Mucosa of stomach (tissue), 1 donor: ENCODE results near the gene NHLRC2.
"Not testable (repeated sequence)": the region's sequence is repeated elsewhere in the genome, so short reads cannot be mapped to it uniquely, and the experiment has no call there.

Experiments used
- H3K27me3 ChIP-seq: one replicate; pipeline ENCODE4 v1.7.0; 2013; ENCODE audit warnings: mild to moderate bottlenecking, low read length; ENCODE audit not compliant: control insufficient read depth, insufficient read depth
- H3K36me3 ChIP-seq: one replicate; pipeline ENCODE4 v1.7.0; 2013; ENCODE audit warnings: low read length; ENCODE audit not compliant: control insufficient read depth, insufficient read depth
- H3K4me1 ChIP-seq: one replicate; pipeline ENCODE4 v1.7.0; 2013; ENCODE audit warnings: mild to moderate bottlenecking, low read length; ENCODE audit not compliant: control insufficient read depth, insufficient read depth
- H3K4me3 ChIP-seq: one replicate; pipeline ENCODE4 v1.7.0; 2013; ENCODE audit warnings: low read length
- H3K9ac ChIP-seq: one replicate; pipeline ENCODE4 v1.7.0; 2013; ENCODE audit warnings: mild to moderate bottlenecking, low read length, moderate library complexity
- H3K9me3 ChIP-seq: one replicate; pipeline ENCODE4 v1.7.0; 2013; ENCODE audit warnings: mild to moderate bottlenecking, low read length, moderate library complexity; ENCODE audit not compliant: control insufficient read depth
- donor health status: Pancreatic carcinoma.

Gene NHLRC2

GRCh38 chr10:113930482-113931057 is 76.1 kb downstream of the NHLRC2 start:
- Histone ChIP-seq H3K4me1 (peaks cover 14% of the 10 kb centered on the region), H3K9me3 (no peaks in the 10 kb centered on the region), H3K9ac (no peak overlapping the region), H3K27me3 (no peaks in the 10 kb centered on the region), H3K4me3 (no peak overlapping the region), H3K36me3 (no peaks in the 10 kb centered on the region)

GRCh38 chr10:113932854-113933253 is 78.4 kb downstream of the NHLRC2 start:
- H3K27me3 ChIP-seq: no peaks in the 10 kb centered on the region
- no peaks in the 10 kb centered on the region for H3K9me3 ChIP-seq
- no peak overlapping the region for H3K4me3 ChIP-seq
- no peak overlapping the region for H3K9ac ChIP-seq
- H3K36me3 ChIP-seq: no peaks in the 10 kb centered on the region
- peaks cover 4% of the 10 kb centered on the region for H3K4me1 ChIP-seq

GRCh38 chr10:113933894-113934532 is 79.6 kb downstream of the NHLRC2 start:
- no peak overlapping the region for H3K9ac ChIP-seq
- no peaks in the 10 kb centered on the region for H3K9me3 ChIP-seq
- H3K36me3 ChIP-seq: no peaks in the 10 kb centered on the region
- H3K4me1 ChIP-seq: peaks cover 4% of the 10 kb centered on the region
- no peak overlapping the region for H3K4me3 ChIP-seq
- H3K27me3 ChIP-seq: no peaks in the 10 kb centered on the region

GRCh38 chr10:113937258-113937657 is 82.8 kb downstream of the NHLRC2 start:
- Histone ChIP-seq H3K36me3 (no peaks in the 10 kb centered on the region), H3K9me3 (no peaks in the 10 kb centered on the region), H3K27me3 (no peaks in the 10 kb centered on the region), H3K4me1 (no peaks in the 10 kb centered on the region), H3K9ac (no peak overlapping the region), H3K4me3 (no peak overlapping the region)

GRCh38 chr10:113937756-113938155 is 83.3 kb downstream of the NHLRC2 start:
- Histone ChIP-seq H3K4me1 (no peaks in the 10 kb centered on the region), H3K36me3 (no peaks in the 10 kb centered on the region), H3K27me3 (no peaks in the 10 kb centered on the region), H3K9ac (no peak overlapping the region), H3K4me3 (no peak overlapping the region), H3K9me3 (no peaks in the 10 kb centered on the region)

- Histone ChIP-seq H3K27me3 (no peaks in the 10 kb centered on the region), H3K4me1 (no peaks in the 10 kb centered on the region), H3K4me3 (no peak overlapping the region), H3K9ac (no peak overlapping the region), H3K9me3 (no peaks in the 10 kb centered on the region), H3K36me3 (no peaks in the 10 kb centered on the region)
Measured at GRCh38 chr10:113939212-113939860, 84.9 kb downstream of the NHLRC2 start.

- Histone ChIP-seq H3K4me1 (peaks cover 17% of the 10 kb centered on the region), H3K36me3 (no peaks in the 10 kb centered on the region), H3K9ac (no peak overlapping the region), H3K27me3 (no peaks in the 10 kb centered on the region), H3K4me3 (no peak overlapping the region), H3K9me3 (no peaks in the 10 kb centered on the region)
Measured at GRCh38 chr10:113941140-113941539, 86.7 kb downstream of the NHLRC2 start.

- H3K4me1 ChIP-seq: peaks cover 29% of the 10 kb centered on the region
- H3K9ac ChIP-seq, H3K4me3 ChIP-seq, H3K27me3 ChIP-seq, H3K9me3 ChIP-seq, H3K36me3 ChIP-seq: not testable (repeated sequence)
Measured at GRCh38 chr10:113943196-113943595, 88.7 kb downstream of the NHLRC2 start.

- H3K27me3 ChIP-seq: no peaks in the 10 kb centered on the region
- no peaks in the 10 kb centered on the region for H3K36me3 ChIP-seq
- H3K9me3 ChIP-seq: no peaks in the 10 kb centered on the region
- H3K4me3 ChIP-seq: no peak overlapping the region
- peaks cover 29% of the 10 kb centered on the region for H3K4me1 ChIP-seq
- H3K9ac ChIP-seq: no peak overlapping the region
Measured at GRCh38 chr10:113945075-113945686, 90.7 kb downstream of the NHLRC2 start.

- Histone ChIP-seq H3K9me3 (no peaks in the 10 kb centered on the region), H3K36me3 (no peaks in the 10 kb centered on the region), H3K4me3 (no peak overlapping the region), H3K9ac (no peak overlapping the region), H3K27me3 (no peaks in the 10 kb centered on the region), H3K4me1 (peaks cover 29% of the 10 kb centered on the region)
Measured at GRCh38 chr10:113945687-113946085, 91.2 kb downstream of the NHLRC2 start.

- H3K27me3 ChIP-seq: no peaks in the 10 kb centered on the region
- no peaks in the 10 kb centered on the region for H3K9me3 ChIP-seq
- no peak overlapping the region for H3K9ac ChIP-seq
- peaks cover 33% of the 10 kb centered on the region for H3K4me1 ChIP-seq
- no peak overlapping the region for H3K4me3 ChIP-seq
- no peaks in the 10 kb centered on the region for H3K36me3 ChIP-seq
Measured at GRCh38 chr10:113947184-113948041, 93.0 kb downstream of the NHLRC2 start.
